A549 (cell line): ENCODE data around the gene MUC2. TPM values are rescaled to one million over a fixed set of nuclear protein-coding genes. Genes with fewer than 3 reads are reported as not detected.

Experiments used
- ATAC-seq, 2 experiments: fragments of 200-7000 bp in 1 of 2; fragments of >200 bp in 1 of 2; cut with Nextera tagmentation in 1 of 2; cut with Tn5 transposase in 1 of 2; 3 replicates each; pipeline versions ENCODE4 v1.8.0 to v1.9.1; 2018 to 2020; ENCODE audit warnings: mild to moderate bottlenecking in 1 of 2, moderate library complexity in 1 of 2
- CTCF ChIA-PET: fragments of 300-600 bp; sonication (Branson Sonifier 250); formaldehyde crosslinking; extraction: SDS; loops from one replicate; lab custom pipeline; 2021; ENCODE audit warnings: antibody characterized with exemption, inconsistent platforms; lab: Yijun Ruan, JAX
- POLR2A ChIA-PET: fragments of 350-600 bp; formaldehyde crosslinking; extraction: SDS; loops from one replicate; lab custom pipeline; 2021; ENCODE audit warnings: antibody characterized with exemption, inconsistent platforms; lab: Yijun Ruan, JAX
- DNase-seq, 2 experiments: peaks; one replicate each; pipeline versions ENCODE4 v3.0.0 to v3.0.0-alpha.2; 2011 to 2016; ENCODE audit warnings: low read depth in 1 of 2, low spot score in 1 of 2
- FAIRE-seq: peaks from 2 replicates; lab custom pipeline; 2011; peaks lifted over from hg19 to GRCh38; lab: Jason Lieb, UNC
- H3K27ac ChIP-seq, 2 experiments: fragments of >200 bp; sonication (Bioruptor Twin); formaldehyde crosslinking; 3 replicates each; pipeline ENCODE4 v1.5.1; 2016 to 2017
- H3K4me1 ChIP-seq: fragments of >200 bp; sonication (Bioruptor Twin); formaldehyde crosslinking; 3 replicates; pipeline ENCODE4 v1.6.1; 2016
- H3K4me2 ChIP-seq: fragments of >200 bp; sonication (Bioruptor Twin); formaldehyde crosslinking; 3 replicates; pipeline ENCODE4 v1.6.1; 2016
- H3K4me3 ChIP-seq: fragments of >200 bp; sonication (Bioruptor Twin); formaldehyde crosslinking; 3 replicates; pipeline ENCODE4 v1.5.1; 2016
- H3K9me3 ChIP-seq: fragments of >200 bp; sonication (Bioruptor Twin); formaldehyde crosslinking; 3 replicates; pipeline ENCODE4 v1.6.1; 2016
- CBX2 ChIP-seq: fragments of 200-600 bp; sonication (generic); IDR thresholded peaks from 2 replicates; pipeline ENCODE4 v1.6.1; 2016; ENCODE audit warnings: low read depth, mild to moderate bottlenecking, borderline replicate concordance
- CEBPB ChIP-seq, 2 experiments: fragments of >200 bp in 1 of 2; sonication (Bioruptor Twin) in 1 of 2; formaldehyde crosslinking in 1 of 2; IDR thresholded peaks; 2 replicates each; pipeline ENCODE4 v1.6.1; 2012 to 2016
- CHD2 ChIP-seq: fragments of 150-350 bp; IDR thresholded peaks from 2 replicates; pipeline ENCODE4 v1.6.1; 2014; ENCODE audit warnings: low read length; ENCODE audit not compliant: partially characterized antibody
- CTCF ChIP-seq: fragments of >200 bp; sonication (Bioruptor Twin); formaldehyde crosslinking; IDR thresholded peaks from 3 replicates; pipeline ENCODE4 v1.5.1; 2016
- EHMT2 ChIP-seq: fragments of 200-600 bp; sonication (generic); IDR thresholded peaks from 2 replicates; pipeline ENCODE4 v1.6.1; 2016; ENCODE audit warnings: antibody characterized with exemption, low read depth, mild to moderate bottlenecking, moderate library complexity
- EP300 ChIP-seq, 2 experiments: fragments of >200 bp; sonication (Bioruptor Twin); formaldehyde crosslinking; IDR thresholded peaks; 2 replicates in 1 of 2; 3 replicates in 1 of 2; pipeline ENCODE4 v1.6.1; 2016 to 2017
- HEYL ChIP-seq: fragments of 250-450 bp; sonication (Bioruptor Pico); IDR thresholded peaks from 2 replicates; pipeline ENCODE4 v1.8.0; 2021; ENCODE audit warnings: mild to moderate bottlenecking, moderate library complexity
- HMGXB4 ChIP-seq: fragments of 250-450 bp; sonication (Bioruptor Pico); IDR thresholded peaks from 2 replicates; pipeline ENCODE4 v1.5.0; 2021; ENCODE audit warnings: mild to moderate bottlenecking, moderate library complexity, borderline replicate concordance
- HOXA7 ChIP-seq: fragments of 250-450 bp; sonication (Bioruptor Pico); IDR thresholded peaks from 2 replicates; pipeline ENCODE4 v1.5.0; 2020; ENCODE audit warnings: mild to moderate bottlenecking, moderate library complexity
- HOXB5 ChIP-seq: fragments of 250-450 bp; sonication (Bioruptor Pico); IDR thresholded peaks from 2 replicates; pipeline ENCODE4 v1.5.0; 2020; ENCODE audit warnings: mild to moderate bottlenecking, moderate library complexity
- JUN ChIP-seq, 2 experiments: fragments of >200 bp; sonication (Bioruptor Twin); formaldehyde crosslinking; IDR thresholded peaks; 2 replicates in 1 of 2; 3 replicates in 1 of 2; pipeline ENCODE4 v1.6.1; 2016 to 2017
- NPAS2 ChIP-seq: fragments of 250-450 bp; sonication (Bioruptor Pico); IDR thresholded peaks from 2 replicates; pipeline ENCODE4 v1.8.0; 2022; ENCODE audit warnings: mild to moderate bottlenecking, moderate library complexity, borderline replicate concordance
- NR3C1 ChIP-seq: fragments of >200 bp; sonication (Bioruptor Twin); formaldehyde crosslinking; IDR thresholded peaks from 3 replicates; pipeline ENCODE4 v1.6.1; 2017
- PBX3 ChIP-seq: IDR thresholded peaks from 2 replicates; pipeline ENCODE4 v1.6.1; 2012
- POLR2A ChIP-seq: IDR thresholded peaks from 2 replicates; pipeline ENCODE4 v1.6.1; 2012; ENCODE audit warnings: mild to moderate bottlenecking, low read length
- SREBF2 ChIP-seq: fragments of 450-650 bp; IDR thresholded peaks from 2 replicates; pipeline ENCODE4 v1.6.1; 2014; ENCODE audit warnings: mild to moderate bottlenecking, moderate library complexity
- TFCP2L1 ChIP-seq: fragments of 250-450 bp; sonication (Bioruptor Pico); IDR thresholded peaks from 2 replicates; pipeline ENCODE4 v1.5.0; 2021; ENCODE audit warnings: mild to moderate bottlenecking
- TP53 ChIP-seq: fragments of 250-450 bp; sonication (Bioruptor Pico); IDR thresholded peaks from 2 replicates; pipeline ENCODE4 v1.5.0; 2021; ENCODE audit warnings: mild to moderate bottlenecking, moderate library complexity
- ZC3H11A ChIP-seq: fragments of 450-650 bp; IDR thresholded peaks from 2 replicates; pipeline ENCODE4 v1.6.1; 2014; ENCODE audit warnings: antibody characterized with exemption, mild to moderate bottlenecking
- ZFP36 ChIP-seq: fragments of 450-650 bp; IDR thresholded peaks from 2 replicates; pipeline ENCODE4 v1.6.1; 2014; ENCODE audit warnings: borderline replicate concordance; ENCODE audit not compliant: partially characterized antibody
- ZSCAN20 ChIP-seq: fragments of 250-450 bp; sonication (Bioruptor Pico); IDR thresholded peaks from 2 replicates; pipeline ENCODE4 v1.8.0; 2022; ENCODE audit warnings: mild to moderate bottlenecking, moderate library complexity
- WGBS: methylation state at CpG from one replicate; pipeline ENCODE4 v1.1.6; 2017; ENCODE audit errors: missing lambda C conversion rate; 5-methylcytosine and 5-hydroxymethylcytosine counted together
- polyA plus RNA-seq, 4 experiments: library from polyadenylated mRNA; depleted of rRNA in 3 of 4; stranded (reverse); fragments of >200 nt; fragmentation: RNase III in 1 of 4; extraction: RNeasy Plus Mini Kit Qiagen cat#74134 plus additional on column Dnase treatment in 1 of 4; gene quantifications; 2 replicates in 3 of 4; 3 replicates in 1 of 4; pipeline ENCODE4 v1.2.3, GENCODE V29; 2011 to 2017

The MUC2 gene
- polyA plus RNA-seq, 2 of the 4 experiments (the other 2 are of a cell fraction), result 0.01 to 0.03 TPM

- TF ChIP-seq HMGXB4 (no peak), NPAS2 (no peak), ZSCAN20 (CRISPR knock-in tag) (no peak), HOXA7 (CRISPR knock-in tag) (no peak), TFCP2L1 (CRISPR knock-in tag) (no peak)
These were observed 41.5 kb upstream of the MUC2 start (continued) for GRCh38 chr11:1033016-1033798.

GRCh38 chr11:1034001-1034400 is 40.7 kb upstream of the MUC2 start:
- FAIRE-seq, result no peak
- CTCF ChIA-PET, result interaction anchor here (0.6 kb wide), 1 partner anchor 133 kb away, joined by 3 read pairs; no protein-coding TSS in a partner anchor
- no peak overlapping the region for H3K4me2 ChIP-seq
- DNase-seq, result no peak
- no peaks in the 10 kb centered on the region for H3K4me1 ChIP-seq
- no peak for ATAC-seq
- TF ChIP-seq HOXB5 (no peak), EHMT2 (no peak), CHD2 (no peak), PBX3 (no peak), ZC3H11A (no peak), JUN (IDR thresholded peaks at IDR 0.05) (no peak), ZFP36 (no peak), CEBPB (IDR thresholded peaks at IDR 0.05) (no peak), HEYL (CRISPR knock-in tag) (no peak), ZSCAN20 (CRISPR knock-in tag) (no peak), NR3C1 (no peak), EP300 (IDR thresholded peaks at IDR 0.05) (no peak), CBX2 (no peak), POLR2A (no peak), TP53 (CRISPR knock-in tag) (no peak), SREBF2 (no peak), CTCF (no peak)
- TF ChIP-seq, all 56 proteins: peak for 0
- POLR2A ChIA-PET, result no interaction called here
- WGBS, result 81% methylated on average over 8 of the region's 8 CpGs
- H3K9me3 ChIP-seq, result no peaks in the 10 kb centered on the region
- H3K27ac ChIP-seq, result no peak overlapping the region
- H3K4me3 ChIP-seq, result no peak overlapping the region
